Measurements from ENCODE around the gene COMP. TPM values are rescaled to one million over a fixed set of nuclear protein-coding genes. Genes with fewer than 3 reads are reported as not detected.

Gene COMP
- total and polyA plus RNA-seq, 10 donors: 0.04 to 1.0 (median 0.13) TPM; not detected in 7

DNA sequence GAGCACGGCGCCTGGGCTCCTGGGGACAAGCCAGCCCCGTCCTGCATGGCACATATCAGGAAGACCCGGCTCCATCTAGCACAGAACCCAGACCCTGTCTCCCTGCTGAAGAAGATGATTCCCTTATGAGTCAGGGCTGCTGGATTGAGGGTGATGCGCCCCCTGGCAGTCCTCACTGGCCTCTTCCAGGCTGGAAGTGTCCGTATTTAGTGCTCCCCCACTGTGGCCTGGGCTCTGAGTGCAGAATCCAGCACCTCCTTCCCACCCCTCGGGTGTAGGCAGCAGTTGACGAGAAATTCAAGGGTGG is 14.9 kb downstream of the COMP start:
- no peaks in the 10 kb centered on the region for H3K9me3 ChIP-seq
- no peak overlapping the region for H3K27ac ChIP-seq
- peaks cover 0 to 11% (median 0%) of the 10 kb centered on the region in 6 donors for H3K4me1 ChIP-seq
- H3K4me3 ChIP-seq: no peak overlapping the region
- 83 to 95% (median 89%) methylated on average over 5 to 8 of the region's 8 CpGs for WGBS, 5 donors
- H3K27me3 ChIP-seq (replicated peaks in 1 of 7): peaks cover 0 to 41% (median 0%) of the 10 kb centered on the region in 7 donors
- intact Hi-C loops (cut with DNase I; ENCODE audit: low total_unique reads): no loop called here
- no peak for TF ChIP-seq POLR2A (IDR thresholded peaks at IDR 0.05)
- TF ChIP-seq, protein P1, sequence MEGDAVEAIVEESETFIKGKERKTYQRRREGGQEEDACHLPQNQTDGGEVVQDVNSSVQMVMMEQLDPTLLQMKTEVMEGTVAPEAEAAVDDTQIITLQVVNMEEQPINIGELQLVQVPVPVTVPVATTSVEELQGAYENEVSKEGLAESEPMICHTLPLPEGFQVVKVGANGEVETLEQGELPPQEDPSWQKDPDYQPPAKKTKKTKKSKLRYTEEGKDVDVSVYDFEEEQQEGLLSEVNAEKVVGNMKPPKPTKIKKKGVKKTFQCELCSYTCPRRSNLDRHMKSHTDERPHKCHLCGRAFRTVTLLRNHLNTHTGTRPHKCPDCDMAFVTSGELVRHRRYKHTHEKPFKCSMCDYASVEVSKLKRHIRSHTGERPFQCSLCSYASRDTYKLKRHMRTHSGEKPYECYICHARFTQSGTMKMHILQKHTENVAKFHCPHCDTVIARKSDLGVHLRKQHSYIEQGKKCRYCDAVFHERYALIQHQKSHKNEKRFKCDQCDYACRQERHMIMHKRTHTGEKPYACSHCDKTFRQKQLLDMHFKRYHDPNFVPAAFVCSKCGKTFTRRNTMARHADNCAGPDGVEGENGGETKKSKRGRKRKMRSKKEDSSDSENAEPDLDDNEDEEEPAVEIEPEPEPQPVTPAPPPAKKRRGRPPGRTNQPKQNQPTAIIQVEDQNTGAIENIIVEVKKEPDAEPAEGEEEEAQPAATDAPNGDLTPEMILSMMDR (IDR thresholded peaks at IDR 0.05 in 8 of 11, conservative IDR thresholded peaks at IDR 0.05 in 3 of 11): no peak
- no peak for TF ChIP-seq POLR2AphosphoS5 (IDR thresholded peaks at IDR 0.05)
- no peak for DNase-seq
- H3K36me3 ChIP-seq: peaks cover 0 to 20% (median 0%) of the 10 kb centered on the region in 6 donors

DNA sequence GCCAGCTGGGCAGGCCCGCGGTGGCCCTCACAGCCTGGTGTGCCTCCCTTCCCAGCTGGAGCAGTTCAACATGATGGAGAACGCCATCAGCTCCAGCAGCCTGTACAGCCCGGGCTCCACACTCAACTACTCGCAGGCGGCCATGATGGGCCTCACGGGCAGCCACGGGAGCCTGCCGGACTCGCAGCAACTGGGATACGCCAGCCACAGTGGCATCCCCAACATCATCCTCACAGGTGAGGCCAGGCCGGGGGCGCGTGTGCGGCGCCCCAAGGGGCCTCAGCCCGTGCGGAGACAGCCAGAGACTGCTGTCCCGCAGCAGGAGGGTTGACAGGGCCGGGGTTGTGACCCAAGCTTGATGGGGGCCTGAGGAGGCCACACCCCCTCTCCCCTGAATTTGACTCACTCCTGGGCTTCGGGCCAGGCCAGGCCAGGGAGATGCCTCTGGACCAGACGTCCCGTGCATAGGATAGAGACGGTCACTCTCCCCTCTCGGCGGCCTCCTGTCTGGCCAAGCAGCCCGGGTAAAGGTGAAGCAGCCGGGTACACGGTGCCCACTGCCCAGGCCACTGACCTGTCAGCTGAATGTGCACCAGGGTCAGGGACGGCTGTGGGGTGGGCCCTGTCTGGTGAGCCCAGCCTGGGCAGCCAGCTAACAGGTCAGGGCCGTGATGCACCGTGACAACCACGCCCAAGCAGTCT is 15.4 kb downstream of the COMP start:
- H3K4me3 ChIP-seq: no peak overlapping the region
- no peak for DNase-seq
- TF ChIP-seq POLR2AphosphoS5 (IDR thresholded peaks at IDR 0.05): peak in 1 of 3 donors; percentile 42
- TF ChIP-seq, protein P1 (IDR thresholded peaks at IDR 0.05 in 8 of 11, conservative IDR thresholded peaks at IDR 0.05 in 3 of 11): no peak
- peaks cover 0 to 36% (median 0%) of the 10 kb centered on the region in 7 donors for H3K27me3 ChIP-seq (replicated peaks in 1 of 7)
- H3K9me3 ChIP-seq: no peaks in the 10 kb centered on the region
- peaks cover 0 to 20% (median 0%) of the 10 kb centered on the region in 6 donors for H3K36me3 ChIP-seq
- intact Hi-C loops (cut with DNase I; ENCODE audit: low total_unique reads): no loop called here
- H3K27ac ChIP-seq: no peak overlapping the region
- H3K4me1 ChIP-seq: peaks cover 0 to 11% (median 0%) of the 10 kb centered on the region in 6 donors
- 88 to 98% (median 91%) methylated on average over 8 to 33 of the region's 33 CpGs for WGBS, 5 donors

DNA sequence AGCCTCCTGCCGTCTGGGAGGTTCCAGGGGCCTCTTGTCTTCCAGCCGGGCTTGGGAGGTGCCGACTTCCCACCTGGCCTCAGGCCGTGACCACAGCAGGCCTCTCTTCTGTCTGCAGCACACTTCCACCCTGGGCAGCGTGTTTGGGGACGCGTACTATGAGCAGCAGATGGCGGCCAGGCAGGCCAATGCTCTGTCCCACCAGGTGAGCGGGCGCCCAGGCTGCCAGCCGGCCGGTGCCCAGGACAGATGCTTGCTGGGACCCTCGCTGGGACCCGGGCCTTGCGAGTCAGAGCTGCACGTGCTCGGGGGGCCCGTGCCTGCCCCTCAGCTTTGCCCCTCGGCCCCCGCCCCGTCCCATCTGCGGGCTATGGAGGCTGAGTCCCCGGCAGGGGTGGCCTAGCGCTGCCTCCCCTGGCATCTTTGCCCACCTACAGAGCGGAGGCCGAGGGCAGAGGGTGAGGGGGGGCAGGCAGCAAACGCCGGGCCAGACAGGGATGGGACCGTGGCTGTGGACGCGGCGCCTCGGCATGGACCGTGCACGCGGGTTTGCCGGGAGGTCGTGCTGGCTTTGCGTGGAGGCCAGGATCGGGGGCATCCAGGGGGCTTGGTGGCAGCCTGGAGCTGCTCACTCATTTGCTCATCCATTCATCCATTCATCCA is 16.2 kb downstream of the COMP start:
- Histone ChIP-seq H3K4me3 (no peak overlapping the region), H3K4me1 (peaks cover 0 to 11% (median 0%) of the 10 kb centered on the region in 6 donors), H3K9me3 (no peaks in the 10 kb centered on the region), H3K36me3 (peaks cover 0 to 20% (median 0%) of the 10 kb centered on the region in 6 donors), H3K27ac (no peak overlapping the region), H3K27me3 (replicated peaks in 1 of 7) (peaks cover 0 to 28% (median 0%) of the 10 kb centered on the region in 7 donors)
- TF ChIP-seq POLR2A (IDR thresholded peaks at IDR 0.05) (no peak), POLR2AphosphoS5 (IDR thresholded peaks at IDR 0.05) (peak in 1 of 3 donors; percentile 56)
- 93 to 98% (median 95%) methylated on average over 25 to 40 of the region's 40 CpGs for WGBS, 5 donors
- intact Hi-C loops (cut with DNase I; ENCODE audit: low total_unique reads): no loop called here
- DNase-seq: no peak

DNA sequence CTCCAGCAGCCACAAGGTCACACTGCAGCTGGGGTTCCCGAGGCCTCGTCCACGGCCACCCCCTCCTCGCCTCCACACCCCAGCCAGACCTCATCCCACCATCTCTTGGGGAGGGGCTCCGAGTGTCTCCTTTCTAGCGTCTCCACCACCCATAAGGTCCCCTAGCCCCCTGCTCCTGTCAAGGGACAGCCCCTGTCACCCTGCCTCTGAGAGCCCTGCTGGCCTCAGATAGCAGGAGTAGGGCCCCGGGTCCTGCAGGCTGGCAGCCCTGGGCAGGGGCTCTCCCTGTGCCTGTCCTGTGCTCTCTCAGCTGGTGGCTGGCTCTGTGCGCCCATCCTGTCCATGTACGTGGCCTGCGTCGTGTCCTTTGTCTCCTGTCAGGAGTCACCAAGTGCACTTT is 17.0 kb downstream of the COMP start:
- H3K36me3 ChIP-seq: peaks cover 0 to 21% (median 0%) of the 10 kb centered on the region in 6 donors
- intact Hi-C loops (cut with DNase I; ENCODE audit: low total_unique reads): no loop called here
- no peaks in the 10 kb centered on the region for H3K9me3 ChIP-seq
- WGBS, 5 donors: 85 to 95% (median 89%) methylated on average over 5 to 11 of the region's 11 CpGs
- DNase-seq: no peak
- peaks cover 0 to 20% (median 0%) of the 10 kb centered on the region in 7 donors for H3K27me3 ChIP-seq (replicated peaks in 1 of 7)
- peaks cover 0 to 11% (median 0%) of the 10 kb centered on the region in 6 donors for H3K4me1 ChIP-seq
- TF ChIP-seq POLR2AphosphoS5 (IDR thresholded peaks at IDR 0.05) (peak in 1 of 3 donors; percentile 28), POLR2A (IDR thresholded peaks at IDR 0.05) (no peak)
- TF ChIP-seq, protein P1 (IDR thresholded peaks at IDR 0.05 in 8 of 11, conservative IDR thresholded peaks at IDR 0.05 in 3 of 11): no peak
- no peak overlapping the region for H3K27ac ChIP-seq
- H3K4me3 ChIP-seq: no peak overlapping the region
